Activated naive CD8-positive, alpha-beta T cell treated with anti-CD3 and anti-CD28 coated beads, Interleukin-2, amount 50 U/mL, for 24 hours (primary cell): ENCODE results near the gene UBE2E2.

ENCODE experiments used
- ATAC-seq: fragments of 150-1000 bp; cut with Tn5 transposase; one replicate; pipeline ENCODE4 v1.10.0; 2021
- DNase-seq: peaks from one replicate; pipeline ENCODE4 v3.0.0; 2021
- H3K27ac Mint-ChIP-seq: one replicate; pipeline ENCODE4 v1.8.0; 2021; ENCODE audit warnings: mild to moderate bottlenecking, mixed read lengths
- H3K27me3 Mint-ChIP-seq: one replicate; pipeline ENCODE4 v1.8.0; 2021; ENCODE audit warnings: mixed read lengths
- H3K36me3 Mint-ChIP-seq: one replicate; pipeline ENCODE4 v1.8.0; 2021; ENCODE audit warnings: low read depth, mixed read lengths
- H3K4me1 Mint-ChIP-seq: one replicate; pipeline ENCODE4 v1.8.0; 2021; ENCODE audit warnings: mixed read lengths
- H3K4me3 Mint-ChIP-seq: one replicate; pipeline ENCODE4 v1.8.0; 2021; ENCODE audit warnings: mild to moderate bottlenecking, moderate library complexity, mixed read lengths
- H3K9me3 Mint-ChIP-seq: one replicate; pipeline ENCODE4 v1.8.0; 2021; ENCODE audit warnings: mixed read lengths

Gene UBE2E2

DNA sequence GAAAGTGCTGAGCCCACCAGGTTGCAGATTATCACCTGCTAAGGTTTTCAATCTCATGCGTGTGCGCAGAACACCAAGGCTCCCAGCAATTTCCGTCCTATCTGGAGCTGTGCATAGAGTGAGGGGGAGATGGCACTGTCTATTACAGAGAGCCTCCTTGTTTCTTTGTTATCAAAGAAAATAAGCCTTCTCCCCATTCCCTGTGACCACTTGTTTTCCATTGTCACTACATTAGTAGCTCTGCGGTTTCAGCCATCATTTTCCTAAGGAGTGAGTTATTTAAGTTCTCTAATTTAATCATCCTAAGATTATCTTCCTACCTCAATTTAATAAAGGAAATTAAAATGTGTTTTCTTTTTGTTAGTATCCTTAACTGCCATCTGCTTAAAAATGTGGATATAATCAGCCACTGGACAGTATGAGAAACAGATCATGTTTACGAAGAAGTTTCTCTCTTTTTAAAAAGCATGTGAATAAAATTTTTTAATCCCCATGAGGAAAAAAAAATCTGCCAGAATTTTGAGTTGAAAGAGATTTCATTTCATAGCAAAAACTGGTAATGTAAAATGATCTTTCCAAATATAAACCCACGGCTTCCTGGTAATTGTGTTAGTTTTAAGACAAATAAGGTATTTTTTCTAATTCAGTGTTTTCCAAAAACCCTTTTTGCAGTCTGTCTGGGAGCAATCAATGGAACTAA is 430.3 kb downstream of the UBE2E2 start:
- Mint-ChIP-seq H3K27me3 (no peaks in the 10 kb centered on the region), H3K27ac (no peak overlapping the region), H3K4me1 (no peaks in the 10 kb centered on the region), H3K4me3 (no peak overlapping the region), H3K36me3 (no peaks in the 10 kb centered on the region), H3K9me3 (no peaks in the 10 kb centered on the region)
- no peak for DNase-seq
- ATAC-seq, result no peak

DNA sequence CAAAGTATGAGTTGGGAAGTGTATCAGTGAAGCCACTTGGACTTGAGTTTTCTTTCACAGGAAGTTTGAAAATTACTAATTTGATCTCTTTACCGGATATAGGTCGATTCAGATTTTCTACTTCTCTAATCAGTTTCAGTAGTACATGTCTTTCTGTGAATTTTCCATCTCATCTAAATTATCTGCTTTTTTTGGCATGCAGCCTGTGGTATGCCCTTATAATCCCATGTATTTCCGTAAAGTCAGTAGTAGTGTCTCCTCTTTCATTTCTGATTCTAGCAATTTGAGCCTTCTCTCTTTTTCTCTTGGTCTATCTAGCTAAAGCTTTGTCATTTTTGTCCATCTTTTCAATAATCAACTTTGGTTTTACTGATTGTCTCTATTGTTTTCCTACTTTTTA is 434.2 kb downstream of the UBE2E2 start:
- H3K4me1 Mint-ChIP-seq, result no peaks in the 10 kb centered on the region
- H3K27me3 Mint-ChIP-seq, result no peaks in the 10 kb centered on the region
- no peak for DNase-seq
- no peak overlapping the region for H3K4me3 Mint-ChIP-seq
- H3K27ac Mint-ChIP-seq, result no peak overlapping the region
- H3K36me3 Mint-ChIP-seq, result no peaks in the 10 kb centered on the region
- no peaks in the 10 kb centered on the region for H3K9me3 Mint-ChIP-seq
- ATAC-seq, result no peak

DNA sequence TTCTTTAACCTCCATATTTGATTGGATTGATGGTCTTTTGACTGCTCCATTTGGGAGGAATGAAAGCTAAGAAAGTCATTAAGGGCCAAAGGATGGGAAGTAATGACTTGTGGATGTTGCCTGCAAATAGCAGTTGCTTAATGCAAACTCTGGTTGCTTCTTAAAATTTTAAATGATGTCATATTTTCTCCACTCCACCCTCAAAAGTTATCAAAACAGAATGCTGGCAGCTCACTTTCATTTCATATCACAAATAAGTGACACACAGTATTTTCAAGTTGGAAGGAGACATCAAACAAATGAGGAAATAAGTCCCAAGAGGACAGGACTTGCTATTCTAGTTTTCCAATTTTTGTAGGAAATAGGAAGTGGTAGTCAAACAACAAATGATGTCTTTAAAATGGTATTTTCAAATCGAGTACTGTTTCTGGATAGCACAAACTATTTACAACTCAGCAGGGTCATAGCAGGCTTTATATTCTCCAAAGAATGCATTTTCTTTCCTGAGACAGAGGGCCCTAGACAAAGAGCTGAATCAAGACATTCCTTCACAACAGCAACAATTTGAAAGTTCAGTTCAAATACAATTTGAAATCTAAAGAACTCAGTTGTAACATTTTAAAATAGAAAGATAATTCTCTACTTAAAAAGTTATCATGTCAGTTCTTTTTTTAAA is 437.5 kb downstream of the UBE2E2 start:
- H3K4me1 Mint-ChIP-seq, result no peaks in the 10 kb centered on the region
- no peak overlapping the region for H3K4me3 Mint-ChIP-seq
- H3K36me3 Mint-ChIP-seq, result no peaks in the 10 kb centered on the region
- H3K9me3 Mint-ChIP-seq, result no peaks in the 10 kb centered on the region
- H3K27me3 Mint-ChIP-seq, result no peaks in the 10 kb centered on the region
- no peak overlapping the region for H3K27ac Mint-ChIP-seq
- no peak for DNase-seq
- no peak for ATAC-seq
